Suprapubic skin (tissue), 4 donors: ENCODE data around the gene CLSTN3.

Source experiments
- CTCF ChIP-seq, 2 donors: fragments of 200-600 bp in 1 of 2; fragments of 450-650 bp in 1 of 2; sonication (generic) in 1 of 2; IDR thresholded peaks; one replicate each; pipeline ENCODE4 v1.5.1; 2016 to 2019; ENCODE audit warnings: antibody characterized with exemption in 2 of 2, mild to moderate bottlenecking in 1 of 2, moderate library complexity in 1 of 2
- EP300 ChIP-seq: sonication (generic); formaldehyde crosslinking; IDR thresholded peaks from one replicate; pipeline ENCODE4 v1.6.1; 2017; ENCODE audit warnings: antibody characterized with exemption
- POLR2A ChIP-seq, 2 donors: fragments of 450-650 bp; IDR thresholded peaks; one replicate each; pipeline ENCODE4 v1.6.1; 2017; ENCODE audit warnings: antibody characterized with exemption in 2 of 2, mild to moderate bottlenecking in 2 of 2, moderate library complexity in 2 of 2
- POLR2AphosphoS5 ChIP-seq, 3 donors: sonication (generic); formaldehyde crosslinking; IDR thresholded peaks; one replicate each; pipeline ENCODE4 v1.6.1; 2017; ENCODE audit warnings: antibody characterized with exemption in 3 of 3

- TF ChIP-seq CTCF (IDR thresholded peaks at IDR 0.05): no peak
- no peak for TF ChIP-seq EP300
- TF ChIP-seq POLR2A (IDR thresholded peaks at IDR 0.05): no peak
- TF ChIP-seq POLR2AphosphoS5 (IDR thresholded peaks at IDR 0.05): no peak
Observed at GRCh38 chr12:7122811-7123769, 7.1 kb upstream of the CLSTN3 start.
